Esophagus muscularis mucosa (tissue), 4 donors: ENCODE measurements around the gene SHISA3. TPM values are rescaled to one million over a fixed set of nuclear protein-coding genes. Genes with fewer than 3 reads are reported as not detected.

Experiments used
- DNase-seq: peaks from one replicate; pipeline ENCODE4 v3.0.0-alpha.2; 2017; ENCODE audit errors: extremely low spot score
- H3K27ac ChIP-seq, 4 donors: fragments of 200-600 bp; sonication (generic); replicated peaks in 1 of 4; 1 replicate in 3 of 4; 2 replicates in 1 of 4; pipeline ENCODE4 v1.5.1; 2016 to 2019; ENCODE audit warnings: mild to moderate bottlenecking in 1 of 4
- H3K27me3 ChIP-seq, 4 donors: fragments of 200-600 bp; sonication (generic); one replicate each; pipeline versions ENCODE4 v1.5.1 to v1.6.0; 2016 to 2019
- H3K36me3 ChIP-seq, 4 donors: fragments of 200-600 bp; sonication (generic); one replicate each; pipeline ENCODE4 v1.5.1; 2016 to 2019
- H3K4me1 ChIP-seq, 4 donors: fragments of 200-600 bp; sonication (generic); one replicate each; pipeline ENCODE4 v1.5.1; 2016 to 2019
- H3K4me3 ChIP-seq, 4 donors: fragments of 200-600 bp; sonication (generic); 1 replicate in 2 of 4; 2 replicates in 2 of 4; pipeline ENCODE4 v1.5.1; 2016 to 2019; ENCODE audit warnings: mild to moderate bottlenecking in 4 of 4, moderate library complexity in 1 of 4
- H3K9me3 ChIP-seq, 4 donors: fragments of 200-600 bp; sonication (generic); 1 replicate in 3 of 4; 2 replicates in 1 of 4; pipeline ENCODE4 v1.5.1; 2016 to 2019
- CTCF ChIP-seq, 3 experiments: fragments of 200-600 bp in 2 of 3; fragments of 450-650 bp in 1 of 3; sonication (generic) in 2 of 3; IDR thresholded peaks; one replicate each; pipeline ENCODE4 v1.5.1; 2017 to 2019; ENCODE audit warnings: antibody characterized with exemption in 3 of 3, mild to moderate bottlenecking in 2 of 3, moderate library complexity in 1 of 3
- EP300 ChIP-seq: sonication (generic); formaldehyde crosslinking; IDR thresholded peaks from one replicate; pipeline ENCODE4 v1.6.1; 2017; ENCODE audit warnings: antibody characterized with exemption
- POLR2A ChIP-seq: fragments of 450-650 bp; IDR thresholded peaks from one replicate; pipeline ENCODE4 v1.6.1; 2017; ENCODE audit warnings: antibody characterized with exemption, moderate library complexity, mild to moderate bottlenecking, low read depth
- POLR2AphosphoS5 ChIP-seq, 2 donors: sonication (generic); formaldehyde crosslinking; IDR thresholded peaks; one replicate each; pipeline ENCODE4 v1.6.1; 2017; ENCODE audit warnings: antibody characterized with exemption in 2 of 2
- WGBS: methylation state at CpG from one replicate; pipeline ENCODE4 v1.1.5; 2018; 5-methylcytosine and 5-hydroxymethylcytosine counted together
- intact Hi-C: fragments of 100-400 bp; cut with DNase I; formaldehyde crosslinking; loops from one replicate; pipeline ENCODE4 v1.15.1; 2023
- total RNA-seq, 4 donors: library from RNA; depleted of rRNA; stranded (reverse); fragments of >200 nt; gene quantifications; one replicate each; pipeline versions ENCODE4 v1.1.0 to v1.2.1, GENCODE V29; 2016

The SHISA3 gene
- total RNA-seq, 4 donors from 2014 or later: 9.1 to 38.6 (median 19.8) TPM

- TF ChIP-seq POLR2AphosphoS5 (IDR thresholded peaks at IDR 0.05) (no peak), POLR2A (no peak), EP300 (no peak)
- DNase-seq: no peak
- WGBS: 78% methylated on average over 3 of the region's 3 CpGs
- intact Hi-C loops: no loop called here
- Histone ChIP-seq H3K4me1 (peaks cover 0 to 11% (median 7%) of the 10 kb centered on the region in 4 donors), H3K4me3 (no peak overlapping the region), H3K36me3 (no peaks in the 10 kb centered on the region), H3K9me3 (no peaks in the 10 kb centered on the region), H3K27me3 (no peaks in the 10 kb centered on the region), H3K27ac (no peak overlapping the region)
Observed at GRCh38 chr4:42362591-42362990, 34.7 kb upstream of the SHISA3 start.

GRCh38 chr4:42363614-42364013, 33.7 kb upstream of the SHISA3 start:
- Histone ChIP-seq H3K4me1 (peaks cover 0 to 11% (median 7%) of the 10 kb centered on the region in 4 donors), H3K36me3 (no peaks in the 10 kb centered on the region), H3K4me3 (no peak overlapping the region), H3K27ac (no peak overlapping the region), H3K27me3 (no peaks in the 10 kb centered on the region), H3K9me3 (no peaks in the 10 kb centered on the region)
- no peak for TF ChIP-seq EP300
- TF ChIP-seq POLR2AphosphoS5 (IDR thresholded peaks at IDR 0.05): no peak
- no peak for TF ChIP-seq CTCF (IDR thresholded peaks at IDR 0.05)
- no peak for TF ChIP-seq POLR2A
- intact Hi-C loops: no loop called here
- DNase-seq: no peak
- WGBS: 89% methylated on average over 3 of the region's 3 CpGs

DNA sequence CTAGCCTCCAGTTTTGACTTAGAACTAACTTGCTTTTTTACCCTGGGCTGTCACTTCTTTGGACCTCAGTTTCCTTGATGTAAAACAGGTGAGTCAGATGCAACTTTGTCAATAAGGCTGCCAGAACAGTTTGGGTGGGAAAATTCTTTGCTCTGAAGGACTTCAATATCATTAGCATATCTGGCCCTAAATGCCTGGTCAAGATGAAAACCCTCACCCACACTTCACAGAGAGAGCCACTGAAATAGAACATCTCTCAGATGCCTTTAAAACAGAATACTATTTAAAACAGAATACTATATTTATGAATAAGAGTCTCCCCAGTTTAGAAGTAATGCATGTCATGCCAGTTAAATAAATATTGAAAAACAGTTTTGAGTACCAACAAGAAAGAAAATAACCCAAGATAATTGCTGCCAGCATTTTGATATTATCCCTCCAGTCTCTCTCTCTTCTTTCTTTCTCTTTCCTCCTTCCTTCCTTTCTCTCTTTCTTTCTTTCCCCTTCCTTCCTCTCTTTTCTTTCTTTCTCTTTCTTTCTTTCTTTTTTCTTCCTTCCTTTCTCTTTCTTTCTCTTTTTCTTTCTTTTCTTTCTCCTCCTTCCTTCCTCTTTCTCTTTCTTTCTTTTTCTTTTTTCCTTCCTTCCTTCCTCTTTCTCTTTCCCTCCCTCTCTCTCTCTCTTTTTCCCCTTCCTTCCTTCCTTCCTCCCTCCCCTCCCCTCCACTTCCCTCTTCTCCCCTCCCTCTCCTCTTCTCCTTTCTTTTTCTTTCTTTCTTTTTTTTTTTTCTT, 32.8 kb upstream of the SHISA3 start:
- intact Hi-C loops: no loop called here
- no peak for DNase-seq
- H3K27ac ChIP-seq: no peak overlapping the region
- H3K9me3 ChIP-seq: no peaks in the 10 kb centered on the region
- no peak overlapping the region for H3K4me3 ChIP-seq
- peaks cover 0 to 11% (median 7%) of the 10 kb centered on the region in 4 donors for H3K4me1 ChIP-seq
- H3K27me3 ChIP-seq: no peaks in the 10 kb centered on the region
- no peak for TF ChIP-seq EP300
- no peak for TF ChIP-seq POLR2AphosphoS5 (IDR thresholded peaks at IDR 0.05)
- no peak for TF ChIP-seq CTCF (IDR thresholded peaks at IDR 0.05)
- no peak for TF ChIP-seq POLR2A
- no peaks in the 10 kb centered on the region for H3K36me3 ChIP-seq

DNA sequence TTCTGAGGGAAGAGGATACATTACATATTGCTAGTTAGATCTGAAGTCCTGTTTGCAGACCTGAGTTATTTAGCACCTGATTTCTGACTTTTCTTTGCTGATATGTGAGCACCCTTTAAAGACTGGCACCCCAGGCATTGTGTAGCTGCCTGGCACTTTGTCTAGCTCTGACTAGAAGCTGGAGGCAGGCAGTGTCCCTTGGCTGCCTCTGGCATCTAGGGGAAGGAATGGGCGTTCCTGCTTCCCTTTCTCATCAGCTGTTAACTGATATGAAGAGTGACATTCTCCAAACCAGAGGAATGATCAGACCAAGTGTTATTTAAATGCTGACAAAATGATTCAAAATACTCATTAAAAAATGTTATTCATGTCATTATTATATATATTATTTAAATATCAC, 30.3 kb upstream of the SHISA3 start:
- intact Hi-C loops: no loop called here

GRCh38 chr4:42369489-42369888, 27.8 kb upstream of the SHISA3 start:
- no peak for TF ChIP-seq EP300
- TF ChIP-seq CTCF (IDR thresholded peaks at IDR 0.05): no peak
- TF ChIP-seq POLR2A: no peak
- TF ChIP-seq POLR2AphosphoS5 (IDR thresholded peaks at IDR 0.05): no peak
- WGBS: 90% methylated on average over 22 of the region's 27 CpGs
- Histone ChIP-seq H3K27ac (no peak overlapping the region), H3K9me3 (no peaks in the 10 kb centered on the region), H3K4me1 (no peaks in the 10 kb centered on the region), H3K36me3 (no peaks in the 10 kb centered on the region), H3K27me3 (no peaks in the 10 kb centered on the region), H3K4me3 (no peak overlapping the region)
- intact Hi-C loops: no loop called here
- DNase-seq: no peak

More for the DNA sequence above, 30.3 kb upstream of the SHISA3 start:
- 71% methylated on average over 1 of the region's 1 CpG for WGBS
- H3K4me1 ChIP-seq: no peaks in the 10 kb centered on the region
- no peak overlapping the region for H3K27ac ChIP-seq
- TF ChIP-seq EP300: no peak
- no peak for TF ChIP-seq CTCF (IDR thresholded peaks at IDR 0.05)
- no peak for TF ChIP-seq POLR2A
- no peak for TF ChIP-seq POLR2AphosphoS5 (IDR thresholded peaks at IDR 0.05)
- H3K27me3 ChIP-seq: no peaks in the 10 kb centered on the region
- DNase-seq: no peak
- H3K36me3 ChIP-seq: no peaks in the 10 kb centered on the region
- no peak overlapping the region for H3K4me3 ChIP-seq
- no peaks in the 10 kb centered on the region for H3K9me3 ChIP-seq
